Neural progenitor cell (in vitro differentiated cells): Measurements from ENCODE around the gene CAPRIN1. TPM values are rescaled to one million over a fixed set of nuclear protein-coding genes. Genes with fewer than 3 reads are reported as not detected.
A peak's percentile ranks its signal among the peaks of the same experiment; 100 is the strongest.

ENCODE experiments used
- DNase-seq: peaks from one replicate; pipeline ENCODE4 v3.0.0-alpha.2; 2016; ENCODE audit warnings: low spot score
- H2AFZ ChIP-seq: fragments of 200-600 bp; sonication (generic); replicated peaks from 2 replicates; pipeline ENCODE4 v1.6.1; 2016; ENCODE audit warnings: antibody characterized with exemption
- H3F3A ChIP-seq: fragments of 200-600 bp; sonication (generic); 2 replicates; pipeline ENCODE4 v1.6.1; 2016; ENCODE audit warnings: antibody characterized with exemption, low read depth
- H3K27ac ChIP-seq: fragments of 200-600 bp; sonication (generic); 2 replicates; pipeline ENCODE4 v1.5.1; 2016; ENCODE audit warnings: mild to moderate bottlenecking
- H3K27me3 ChIP-seq: fragments of 200-600 bp; sonication (generic); 2 replicates; pipeline ENCODE4 v1.6.1; 2016; ENCODE audit warnings: mild to moderate bottlenecking, moderate library complexity
- H3K36me3 ChIP-seq: fragments of 200-600 bp; sonication (generic); 2 replicates; pipeline ENCODE4 v1.5.1; 2016
- H3K4me1 ChIP-seq: fragments of 200-600 bp; sonication (generic); 2 replicates; pipeline ENCODE4 v1.6.1; 2016; ENCODE audit warnings: mixed run types
- H3K4me2 ChIP-seq: fragments of 200-600 bp; sonication (generic); 2 replicates; pipeline ENCODE4 v1.6.1; 2016
- H3K4me3 ChIP-seq: fragments of 200-600 bp; sonication (generic); 2 replicates; pipeline ENCODE4 v1.5.1; 2016
- H3K79me2 ChIP-seq: fragments of 200-600 bp; sonication (generic); 2 replicates; pipeline ENCODE4 v1.6.1; 2016; ENCODE audit warnings: low read depth
- H3K9ac ChIP-seq: fragments of 200-600 bp; sonication (generic); 2 replicates; pipeline ENCODE4 v1.6.1; 2016
- H3K9me3 ChIP-seq: fragments of 200-600 bp; sonication (generic); 2 replicates; pipeline ENCODE4 v1.5.1; 2016; ENCODE audit warnings: low read depth
- H4K20me1 ChIP-seq: fragments of 200-600 bp; sonication (generic); 2 replicates; pipeline ENCODE4 v1.6.1; 2016; ENCODE audit warnings: low read depth
- H3K27ac Mint-ChIP-seq: 3 replicates; pipeline ENCODE4 v1.8.0; 2021; ENCODE audit warnings: mixed read lengths
- H3K27me3 Mint-ChIP-seq: 2 replicates; pipeline ENCODE4 v1.8.0; 2022; ENCODE audit warnings: low read depth, mild to moderate bottlenecking, inconsistent platforms, moderate library complexity, mixed read lengths; ENCODE audit not compliant: insufficient read depth
- H3K36me3 Mint-ChIP-seq: 3 replicates; pipeline ENCODE4 v1.8.0; 2021; ENCODE audit warnings: mixed read lengths
- H3K4me1 Mint-ChIP-seq: 3 replicates; pipeline ENCODE4 v1.8.0; 2021; ENCODE audit warnings: mixed read lengths
- H3K4me3 Mint-ChIP-seq: 3 replicates; pipeline ENCODE4 v1.8.0; 2021; ENCODE audit warnings: mild to moderate bottlenecking, moderate library complexity, mixed read lengths
- H3K9me3 Mint-ChIP-seq: 3 replicates; pipeline ENCODE4 v1.8.0; 2020; ENCODE audit warnings: mixed read lengths
- CTCF ChIP-seq: fragments of 200-600 bp; sonication (generic); IDR thresholded peaks from 2 replicates; pipeline ENCODE4 v1.5.1; 2017; ENCODE audit warnings: antibody characterized with exemption, mild to moderate bottlenecking
- EZH2 ChIP-seq: fragments of 200-600 bp; sonication (generic); IDR thresholded peaks from 2 replicates; pipeline ENCODE4 v1.6.1; 2017; ENCODE audit warnings: antibody characterized with exemption, mild to moderate bottlenecking, moderate library complexity
- EZH2phosphoT487 ChIP-seq: fragments of 200-600 bp; sonication (generic); IDR thresholded peaks from 2 replicates; pipeline ENCODE4 v1.6.1; 2017; ENCODE audit warnings: antibody characterized with exemption
- total RNA-seq: library from RNA; depleted of rRNA; stranded (reverse); fragments of >200 nt; gene quantifications from 2 replicates; pipeline ENCODE4 v1.2.3, GENCODE V29; 2015; ENCODE audit warnings: low replicate concordance

Gene CAPRIN1
- total RNA-seq, 1 donor from 2014 or later: 498 TPM

- Mint-ChIP-seq H3K27ac (no peak overlapping the region), H3K27me3 (no peaks in the 10 kb centered on the region), H3K4me1 (peaks cover 1% of the 10 kb centered on the region), H3K9me3 (peaks cover 3% of the 10 kb centered on the region), H3K4me3 (no peak overlapping the region), H3K36me3 (peaks cover 2% of the 10 kb centered on the region)
- Histone ChIP-seq H3K36me3 (no peaks in the 10 kb centered on the region), H3K9ac (no peak overlapping the region), H3K27me3 (no peaks in the 10 kb centered on the region), H3K4me1 (no peaks in the 10 kb centered on the region), H2AFZ (no peak overlapping the region), H3K9me3 (no peaks in the 10 kb centered on the region), H3K79me2 (no peaks in the 10 kb centered on the region), H3K4me3 (no peak overlapping the region), H3K4me2 (no peak overlapping the region), H4K20me1 (no peaks in the 10 kb centered on the region), H3K27ac (no peak overlapping the region), H3F3A (peaks cover 3% of the 10 kb centered on the region)
- TF ChIP-seq CTCF (no peak), EZH2phosphoT487 (no peak), EZH2 (no peak)
- DNase-seq: no peak
These were observed 29.4 kb upstream of the CAPRIN1 start for GRCh38 chr11:34021977-34022735.

- peaks cover 3% of the 10 kb centered on the region for H3K9me3 Mint-ChIP-seq
- no peak overlapping the region for H3K27ac Mint-ChIP-seq
- peaks cover 19% of the 10 kb centered on the region for H3K4me1 Mint-ChIP-seq
- Histone ChIP-seq H3K9me3 (no peaks in the 10 kb centered on the region), H3K79me2 (no peaks in the 10 kb centered on the region), H3K4me1 (peaks cover 9% of the 10 kb centered on the region), H3K9ac (no peak overlapping the region), H2AFZ (no peak overlapping the region), H4K20me1 (no peaks in the 10 kb centered on the region), H3F3A (peaks cover 3% of the 10 kb centered on the region), H3K27ac (no peak overlapping the region), H3K4me2 (no peak overlapping the region), H3K27me3 (no peaks in the 10 kb centered on the region), H3K4me3 (no peak overlapping the region), H3K36me3 (no peaks in the 10 kb centered on the region)
- no peak for DNase-seq
- no peak overlapping the region for H3K4me3 Mint-ChIP-seq
- peaks cover 2% of the 10 kb centered on the region for H3K36me3 Mint-ChIP-seq
- TF ChIP-seq EZH2phosphoT487 (no peak), EZH2 (no peak), CTCF (no peak)
- H3K27me3 Mint-ChIP-seq: no peaks in the 10 kb centered on the region
These were observed 25.1 kb upstream of the CAPRIN1 start for GRCh38 chr11:34026432-34026831.

- no peaks in the 10 kb centered on the region for H3K27me3 Mint-ChIP-seq
- Histone ChIP-seq H2AFZ (no peak overlapping the region), H3K36me3 (no peaks in the 10 kb centered on the region), H3K9me3 (no peaks in the 10 kb centered on the region), H4K20me1 (no peaks in the 10 kb centered on the region), H3F3A (peaks cover 3% of the 10 kb centered on the region), H3K4me3 (no peak overlapping the region), H3K4me2 (peak overlapping the region; percentile 19), H3K27me3 (no peaks in the 10 kb centered on the region), H3K79me2 (no peaks in the 10 kb centered on the region), H3K4me1 (peaks cover 9% of the 10 kb centered on the region), H3K27ac (no peak overlapping the region), H3K9ac (no peak overlapping the region)
- H3K9me3 Mint-ChIP-seq: no peaks in the 10 kb centered on the region
- no peaks in the 10 kb centered on the region for H3K36me3 Mint-ChIP-seq
- peak overlapping the region; percentile 31 for H3K27ac Mint-ChIP-seq
- no peak for TF ChIP-seq CTCF
- TF ChIP-seq EZH2phosphoT487: no peak
- TF ChIP-seq EZH2: no peak
- no peak overlapping the region for H3K4me3 Mint-ChIP-seq
- no peak for DNase-seq
- H3K4me1 Mint-ChIP-seq: peaks cover 19% of the 10 kb centered on the region
These were observed 23.8 kb upstream of the CAPRIN1 start for GRCh38 chr11:34027516-34028408.
